AG09309 (cell line): Measurements from ENCODE around the gene CFAP68.

Source experiments
- DNase-seq: peaks from one replicate; pipeline ENCODE4 v3.0.0-alpha.2; 2010; ENCODE audit warnings: low read depth
- H3K4me3 ChIP-seq: 2 replicates; pipeline ENCODE4 v1.5.1; 2011; ENCODE audit warnings: mild to moderate bottlenecking, low read depth, low read length, moderate library complexity; ENCODE audit not compliant: control insufficient read depth
- TF ChIP-seq, protein P1 (sequence below): IDR thresholded peaks from 2 replicates; pipeline ENCODE4 v1.5.1; 2011; ENCODE audit warnings: mild to moderate bottlenecking, low read depth, low read length, inconsistent platforms; ENCODE audit not compliant: insufficient read depth, control insufficient read depth; ENCODE audit errors: missing control alignments

The CFAP68 gene

DNA sequence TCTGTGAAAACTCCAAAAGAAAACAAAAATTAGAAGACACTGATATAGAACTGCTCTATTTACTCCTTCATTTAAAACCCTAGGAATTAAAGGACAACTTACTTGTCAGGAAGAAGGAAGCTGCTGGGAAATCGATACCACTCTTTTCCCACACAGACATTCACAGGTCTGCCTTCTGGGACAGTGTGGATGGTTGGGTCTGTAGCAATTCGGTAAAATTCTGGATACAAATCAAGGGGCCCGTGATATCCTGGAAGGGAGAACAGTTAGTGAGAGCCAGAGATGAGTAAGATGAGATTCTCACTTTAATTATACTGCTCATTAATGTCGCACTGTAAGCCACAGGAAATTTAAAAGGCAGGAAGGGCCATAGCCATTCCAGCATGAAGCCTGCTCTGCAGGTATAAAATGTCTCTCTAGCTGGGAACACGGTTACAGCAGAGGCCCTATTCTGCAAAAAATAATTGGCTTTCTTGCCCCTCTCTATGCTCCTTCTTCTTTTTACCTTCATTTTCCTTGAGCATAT lies 41.9 kb upstream of the CFAP68 start:
- H3K4me3 ChIP-seq: no peak overlapping the region
- no peak for DNase-seq
- TF ChIP-seq, protein P1, sequence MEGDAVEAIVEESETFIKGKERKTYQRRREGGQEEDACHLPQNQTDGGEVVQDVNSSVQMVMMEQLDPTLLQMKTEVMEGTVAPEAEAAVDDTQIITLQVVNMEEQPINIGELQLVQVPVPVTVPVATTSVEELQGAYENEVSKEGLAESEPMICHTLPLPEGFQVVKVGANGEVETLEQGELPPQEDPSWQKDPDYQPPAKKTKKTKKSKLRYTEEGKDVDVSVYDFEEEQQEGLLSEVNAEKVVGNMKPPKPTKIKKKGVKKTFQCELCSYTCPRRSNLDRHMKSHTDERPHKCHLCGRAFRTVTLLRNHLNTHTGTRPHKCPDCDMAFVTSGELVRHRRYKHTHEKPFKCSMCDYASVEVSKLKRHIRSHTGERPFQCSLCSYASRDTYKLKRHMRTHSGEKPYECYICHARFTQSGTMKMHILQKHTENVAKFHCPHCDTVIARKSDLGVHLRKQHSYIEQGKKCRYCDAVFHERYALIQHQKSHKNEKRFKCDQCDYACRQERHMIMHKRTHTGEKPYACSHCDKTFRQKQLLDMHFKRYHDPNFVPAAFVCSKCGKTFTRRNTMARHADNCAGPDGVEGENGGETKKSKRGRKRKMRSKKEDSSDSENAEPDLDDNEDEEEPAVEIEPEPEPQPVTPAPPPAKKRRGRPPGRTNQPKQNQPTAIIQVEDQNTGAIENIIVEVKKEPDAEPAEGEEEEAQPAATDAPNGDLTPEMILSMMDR: no peak

DNA sequence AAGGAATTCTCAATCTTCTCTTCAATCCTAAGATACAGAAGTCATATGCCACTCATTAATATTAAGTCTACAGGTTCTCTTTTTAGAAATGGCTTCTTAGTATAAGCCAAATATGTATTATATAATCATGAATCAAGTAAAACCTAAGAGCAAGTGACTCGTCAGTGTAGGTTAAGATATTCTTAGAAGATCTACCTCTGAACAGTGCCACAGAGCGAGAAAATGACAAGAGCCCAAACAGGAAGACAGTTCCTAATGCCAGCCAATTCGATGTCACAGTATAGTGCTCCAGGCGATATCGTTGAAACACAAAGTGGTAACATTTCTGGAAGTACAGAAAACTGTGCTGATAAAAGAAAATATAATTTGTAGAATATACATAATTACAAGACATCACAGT lies 41.3 kb upstream of the CFAP68 start:
- DNase-seq: no peak
- H3K4me3 ChIP-seq: no peak overlapping the region
- TF ChIP-seq, protein P1: no peak

DNA sequence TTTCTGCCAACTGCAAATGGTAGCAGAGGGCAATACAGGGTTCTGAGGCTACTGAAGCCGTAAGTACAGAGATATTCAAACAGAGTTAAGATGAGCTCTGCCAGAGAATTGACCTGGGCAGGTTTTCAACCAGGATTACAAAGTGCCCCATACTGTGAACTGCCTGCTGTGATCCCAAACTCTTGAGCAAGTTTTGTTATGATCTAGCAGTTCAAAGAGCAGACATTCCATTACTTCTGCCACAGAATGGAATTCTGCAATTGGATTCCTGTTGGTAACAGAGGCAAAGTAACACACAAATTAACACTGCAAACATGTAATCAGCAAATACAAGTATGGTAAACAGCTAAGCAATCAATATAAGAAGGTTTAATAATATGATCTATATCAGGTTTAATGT lies 39.2 kb upstream of the CFAP68 start:
- H3K4me3 ChIP-seq: no peak overlapping the region
- TF ChIP-seq, protein P1: no peak
- DNase-seq: no peak

DNA sequence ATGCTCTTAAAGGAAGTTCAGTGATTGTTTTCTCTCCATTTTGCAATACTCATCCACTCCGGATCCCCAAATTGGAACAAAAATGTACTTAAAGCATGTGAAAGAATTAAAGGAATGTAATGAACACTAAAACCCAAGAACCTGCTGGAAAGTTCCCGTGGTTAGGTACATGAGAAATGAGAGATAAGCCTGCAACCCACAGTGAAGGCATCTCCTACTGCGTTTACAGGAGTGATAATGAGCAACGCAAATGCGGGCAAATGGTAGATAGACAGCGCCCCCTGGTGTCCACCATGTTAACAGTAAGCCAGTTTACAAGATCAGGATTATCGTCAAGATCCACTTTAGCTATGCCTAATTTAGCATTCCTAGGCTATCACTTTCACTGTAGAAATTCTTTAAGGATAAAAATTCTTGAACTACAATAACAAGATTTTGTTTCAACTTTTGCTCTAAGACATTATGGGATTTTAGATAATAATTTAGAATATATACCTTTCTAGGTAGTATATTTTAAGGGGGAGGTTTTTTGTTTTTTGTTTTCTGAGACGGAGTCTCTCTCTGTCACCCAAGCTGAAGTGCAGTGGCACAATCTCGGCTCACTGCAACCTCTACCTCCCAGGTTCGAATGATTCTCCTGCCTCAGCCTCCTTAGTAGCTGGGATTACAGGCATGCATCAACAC lies 37.8 kb upstream of the CFAP68 start:
- no peak overlapping the region for H3K4me3 ChIP-seq
- peak; percentile 98 for DNase-seq
- TF ChIP-seq, protein P1: peak; percentile 74

DNA sequence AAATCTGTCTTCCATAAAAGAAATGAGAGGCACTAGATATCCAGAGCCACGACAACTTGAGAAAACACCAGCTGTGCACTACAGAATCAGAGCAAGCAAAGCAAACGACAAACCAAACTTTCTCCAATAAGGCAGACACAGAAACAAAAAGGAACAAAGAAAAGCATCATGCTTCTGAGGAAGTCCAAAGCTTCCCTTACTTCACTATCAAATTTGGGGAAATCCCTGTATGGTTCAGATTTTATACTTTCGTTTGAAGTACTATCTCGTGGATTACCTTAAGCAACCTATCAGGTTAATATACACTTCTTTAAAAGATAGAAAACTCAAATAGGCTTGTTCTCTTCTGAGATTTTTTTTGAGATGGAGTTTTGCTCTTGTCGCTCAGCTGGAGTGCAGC lies 35.7 kb upstream of the CFAP68 start:
- DNase-seq: no peak
- TF ChIP-seq, protein P1: no peak
- H3K4me3 ChIP-seq: no peak overlapping the region

DNA sequence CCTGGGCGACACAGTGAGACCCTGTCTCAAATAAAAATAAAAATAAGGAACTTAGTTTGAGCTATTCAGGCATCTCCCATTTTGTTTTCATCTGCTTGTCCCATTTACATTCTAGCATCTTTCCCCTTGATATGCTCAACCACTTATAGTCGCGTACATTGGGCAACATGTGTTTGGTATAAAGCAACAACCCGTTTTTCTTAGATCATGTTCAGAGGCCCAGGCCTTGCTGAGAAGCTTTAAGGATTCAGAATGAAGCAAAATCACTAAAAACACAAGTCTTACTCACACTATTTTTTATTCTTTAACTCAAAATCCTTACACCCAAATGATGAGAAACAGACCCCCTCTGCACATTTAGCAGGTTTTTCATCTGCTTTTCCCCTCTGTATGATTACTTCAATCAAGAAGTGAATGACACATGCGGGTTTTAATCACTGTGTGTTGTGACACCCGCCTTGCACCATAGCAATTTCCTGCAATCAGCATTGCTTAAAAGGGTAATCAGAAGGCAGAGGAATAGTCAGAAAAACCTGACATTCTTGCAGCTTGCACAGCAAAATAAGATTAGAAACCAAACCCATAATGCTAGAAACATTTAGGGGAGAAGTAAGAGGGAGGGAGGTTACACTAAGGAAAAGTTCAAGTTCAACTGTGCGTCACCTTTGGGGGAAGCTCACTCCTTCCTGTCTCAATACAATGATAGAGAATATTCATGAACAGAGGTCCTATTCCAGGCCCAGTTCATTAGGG lies 33.9 kb upstream of the CFAP68 start:
- TF ChIP-seq, protein P1: no peak
- DNase-seq: no peak
- H3K4me3 ChIP-seq: no peak overlapping the region
